ENCODE results near the gene RCN2.

Gene RCN2

DNA sequence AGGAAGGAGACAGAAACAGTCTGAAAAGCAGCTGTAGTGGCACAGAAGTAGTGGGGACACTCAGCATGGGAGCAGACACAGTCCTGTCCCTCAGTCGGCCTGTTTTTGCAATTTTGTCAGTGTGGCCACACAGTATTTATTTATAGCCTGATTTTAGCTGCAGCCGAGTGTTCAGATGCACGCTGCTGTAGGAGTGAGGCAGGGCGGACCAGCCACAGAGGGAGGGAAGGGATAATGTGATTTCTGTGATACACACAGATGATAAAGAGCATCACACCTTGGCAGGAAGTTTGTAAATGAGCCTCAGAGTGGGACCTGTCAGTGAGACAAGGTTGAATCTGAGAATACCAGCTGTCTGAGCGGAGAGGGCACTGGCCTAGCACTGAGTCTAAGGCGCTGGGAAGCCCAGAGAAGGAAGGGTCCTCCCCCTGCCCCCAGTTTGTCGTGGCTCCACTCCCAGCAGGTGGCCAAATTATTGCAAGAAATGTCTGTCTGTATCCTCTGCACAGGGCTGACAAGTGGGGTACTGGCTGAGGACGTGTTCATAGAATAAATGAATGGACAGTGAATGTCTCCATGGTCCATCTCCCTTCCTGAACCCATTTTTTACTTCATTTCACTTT, 67.2 kb downstream of the RCN2 start:
- H3K36me3 ChIP-seq (ENCODE audit: insufficient read depth, low read length) = no peaks in the 10 kb centered on the region
- H3K4me2 ChIP-seq (ENCODE audit: insufficient read depth, low read length) = no peak overlapping the region
- ATAC-seq (ENCODE audit: insufficient read depth, low read depth) (no peak), DNase-seq (no peak)
- no peak overlapping the region for H2AFZ ChIP-seq (ENCODE audit: low read depth, low read length)
- no peaks in the 10 kb centered on the region for H3K79me2 ChIP-seq (ENCODE audit: insufficient read depth, low read length)
- H3K27ac ChIP-seq (ENCODE audit: low read length) = no peak overlapping the region
- no peak overlapping the region for H3K4me3 ChIP-seq (ENCODE audit: low read depth in 1 of 2, low read length in 2 of 2)
- no peak overlapping the region for H3K9ac ChIP-seq (ENCODE audit: low read depth, low read length)
- H3K9me3 ChIP-seq (ENCODE audit: insufficient read depth, low read length, severe bottlenecking) = no peaks in the 10 kb centered on the region
- H3K4me1 ChIP-seq (ENCODE audit: insufficient read depth, low read length) = peaks cover 16% of the 10 kb centered on the region; the same call in 1 of the 2 replicates
- TF ChIP-seq EZH2 (IDR thresholded peaks at IDR 0.05; ENCODE audit: borderline replicate concordance, low read depth, low read length, severe bottlenecking) = no peak
- TF ChIP-seq, protein P1, sequence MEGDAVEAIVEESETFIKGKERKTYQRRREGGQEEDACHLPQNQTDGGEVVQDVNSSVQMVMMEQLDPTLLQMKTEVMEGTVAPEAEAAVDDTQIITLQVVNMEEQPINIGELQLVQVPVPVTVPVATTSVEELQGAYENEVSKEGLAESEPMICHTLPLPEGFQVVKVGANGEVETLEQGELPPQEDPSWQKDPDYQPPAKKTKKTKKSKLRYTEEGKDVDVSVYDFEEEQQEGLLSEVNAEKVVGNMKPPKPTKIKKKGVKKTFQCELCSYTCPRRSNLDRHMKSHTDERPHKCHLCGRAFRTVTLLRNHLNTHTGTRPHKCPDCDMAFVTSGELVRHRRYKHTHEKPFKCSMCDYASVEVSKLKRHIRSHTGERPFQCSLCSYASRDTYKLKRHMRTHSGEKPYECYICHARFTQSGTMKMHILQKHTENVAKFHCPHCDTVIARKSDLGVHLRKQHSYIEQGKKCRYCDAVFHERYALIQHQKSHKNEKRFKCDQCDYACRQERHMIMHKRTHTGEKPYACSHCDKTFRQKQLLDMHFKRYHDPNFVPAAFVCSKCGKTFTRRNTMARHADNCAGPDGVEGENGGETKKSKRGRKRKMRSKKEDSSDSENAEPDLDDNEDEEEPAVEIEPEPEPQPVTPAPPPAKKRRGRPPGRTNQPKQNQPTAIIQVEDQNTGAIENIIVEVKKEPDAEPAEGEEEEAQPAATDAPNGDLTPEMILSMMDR (IDR thresholded peaks at IDR 0.05; ENCODE audit: borderline replicate concordance, extremely low read depth, low read length, poor library complexity, severe bottlenecking) = no peak
- no peaks in the 10 kb centered on the region for H3K27me3 ChIP-seq (ENCODE audit: insufficient read depth, low read length, poor library complexity)
- H4K20me1 ChIP-seq (ENCODE audit: insufficient read depth, low read length) = no peaks in the 10 kb centered on the region

DNA sequence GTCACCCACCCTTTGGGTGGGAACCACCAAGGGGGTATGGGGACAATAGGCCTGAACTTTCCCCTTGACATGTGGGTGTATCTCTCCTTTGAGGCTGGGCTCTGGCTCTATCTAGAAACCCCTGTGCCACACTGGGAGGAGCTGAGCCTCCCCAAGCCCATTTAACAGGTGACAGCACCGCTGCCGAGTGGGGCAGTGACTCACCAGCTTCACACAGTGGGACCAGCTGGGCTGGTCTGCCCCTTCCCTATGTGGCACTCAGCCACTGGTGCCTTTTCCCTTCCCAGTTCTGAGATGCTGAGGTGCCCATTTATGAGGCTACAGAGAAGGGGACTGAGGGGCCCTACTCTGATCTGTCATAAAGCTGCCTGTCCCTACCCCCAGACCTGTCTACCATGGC, 68.4 kb downstream of the RCN2 start:
- H3K36me3 ChIP-seq (ENCODE audit: insufficient read depth, low read length) = no peaks in the 10 kb centered on the region
- no peak overlapping the region for H3K4me3 ChIP-seq (ENCODE audit: low read depth in 1 of 2, low read length in 2 of 2)
- no peak overlapping the region for H3K27ac ChIP-seq (ENCODE audit: low read length)
- no peak overlapping the region for H3K9ac ChIP-seq (ENCODE audit: low read depth, low read length)
- H3K4me2 ChIP-seq (ENCODE audit: insufficient read depth, low read length) = no peak overlapping the region
- ATAC-seq (ENCODE audit: insufficient read depth, low read depth) (no peak), DNase-seq (no peak)
- no peak overlapping the region for H2AFZ ChIP-seq (ENCODE audit: low read depth, low read length)
- H3K79me2 ChIP-seq (ENCODE audit: insufficient read depth, low read length) = no peaks in the 10 kb centered on the region
- no peak for TF ChIP-seq EZH2 (IDR thresholded peaks at IDR 0.05; ENCODE audit: borderline replicate concordance, low read depth, low read length, severe bottlenecking)
- TF ChIP-seq, protein P1 (IDR thresholded peaks at IDR 0.05; ENCODE audit: borderline replicate concordance, extremely low read depth, low read length, poor library complexity, severe bottlenecking) = no peak
- H3K27me3 ChIP-seq (ENCODE audit: insufficient read depth, low read length, poor library complexity) = no peaks in the 10 kb centered on the region
- no peaks in the 10 kb centered on the region for H3K9me3 ChIP-seq (ENCODE audit: insufficient read depth, low read length, severe bottlenecking)
- H4K20me1 ChIP-seq (ENCODE audit: insufficient read depth, low read length) = no peaks in the 10 kb centered on the region
- H3K4me1 ChIP-seq (ENCODE audit: insufficient read depth, low read length) = peaks cover 11% of the 10 kb centered on the region; the same call in 1 of the 2 replicates

DNA sequence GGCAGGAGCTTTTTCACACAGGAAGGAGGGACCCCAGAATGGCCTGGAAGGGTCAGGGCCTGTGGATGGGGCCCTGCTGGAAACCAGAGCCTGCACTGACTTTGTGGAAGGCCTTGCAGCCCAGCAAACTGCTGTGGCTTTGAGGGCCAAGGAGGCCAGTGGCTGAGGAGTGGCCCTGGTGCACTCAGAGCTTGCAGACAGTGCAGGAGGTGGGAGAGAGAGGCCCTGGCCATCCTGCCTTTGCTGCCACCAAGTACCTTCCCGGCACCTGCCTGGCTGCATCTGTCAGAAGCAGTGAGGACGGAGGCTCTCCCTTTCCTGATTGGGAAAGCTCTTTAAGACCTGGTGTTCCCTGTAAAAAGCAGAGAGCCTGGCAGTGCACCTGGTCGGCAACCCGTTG, 69.8 kb downstream of the RCN2 start:
- Histone ChIP-seq H3K4me1 (ENCODE audit: insufficient read depth, low read length) (0 out of 2 replicates have a peak, but pooled peaks cover 3% of the 10 kb centered on the region), H3K27ac (ENCODE audit: low read length) (no peak overlapping the region)
- no peak for DNase-seq

More for the DNA sequence above, 69.8 kb downstream of the RCN2 start:
- H3K4me3 ChIP-seq (ENCODE audit: low read depth in 1 of 2, low read length in 2 of 2) = no peak overlapping the region
- no peak for TF ChIP-seq EZH2 (IDR thresholded peaks at IDR 0.05; ENCODE audit: borderline replicate concordance, low read depth, low read length, severe bottlenecking)
- TF ChIP-seq, protein P1 (IDR thresholded peaks at IDR 0.05; ENCODE audit: borderline replicate concordance, extremely low read depth, low read length, poor library complexity, severe bottlenecking) = no peak
- H2AFZ ChIP-seq (ENCODE audit: low read depth, low read length) = no peak overlapping the region
- H3K4me2 ChIP-seq (ENCODE audit: insufficient read depth, low read length) = no peak overlapping the region
- no peak overlapping the region for H3K9ac ChIP-seq (ENCODE audit: low read depth, low read length)
- no peaks in the 10 kb centered on the region for H3K79me2 ChIP-seq (ENCODE audit: insufficient read depth, low read length)
- no peaks in the 10 kb centered on the region for H4K20me1 ChIP-seq (ENCODE audit: insufficient read depth, low read length)
- H3K27me3 ChIP-seq (ENCODE audit: insufficient read depth, low read length, poor library complexity) = no peaks in the 10 kb centered on the region
- H3K36me3 ChIP-seq (ENCODE audit: insufficient read depth, low read length) = no peaks in the 10 kb centered on the region
- no peaks in the 10 kb centered on the region for H3K9me3 ChIP-seq (ENCODE audit: insufficient read depth, low read length, severe bottlenecking)
- no peak for ATAC-seq (ENCODE audit: insufficient read depth, low read depth)
